Heart left ventricle (tissue), 16 donors: ENCODE data around the gene DCTN5. TPM values are rescaled to one million over a fixed set of nuclear protein-coding genes. Genes with fewer than 3 reads are reported as not detected.

Experiments used
- ATAC-seq, 4 donors: fragments of 200-7000 bp; cut with Tn5 transposase; one replicate each; pipeline ENCODE4 v1.9.1; 2020 to 2022; ENCODE audit warnings: moderate library complexity in 4 of 4, mild to moderate bottlenecking in 3 of 4, moderate number of reproducible peaks in 1 of 4
- DNase-seq, 5 donors: peaks; one replicate each; pipeline ENCODE4 v3.0.0-alpha.2; 2020
- H3K27ac ChIP-seq, 12 donors: fragments of 200-600 bp; sonication (generic) in 4 of 12; one replicate each; pipeline versions ENCODE4 v1.5.0 to v1.8.0; 2016 to 2022; ENCODE audit warnings: mild to moderate bottlenecking in 2 of 12
- H3K27me3 ChIP-seq, 9 donors: fragments of 200-600 bp; sonication (generic) in 2 of 9; one replicate each; pipeline versions ENCODE4 v1.5.1 to v1.8.0; 2016 to 2022; ENCODE audit warnings: mild to moderate bottlenecking in 3 of 9
- H3K36me3 ChIP-seq, 9 donors: fragments of 200-600 bp; sonication (generic) in 2 of 9; one replicate each; pipeline versions ENCODE4 v1.5.0 to v1.8.0; 2018 to 2022; ENCODE audit warnings: mild to moderate bottlenecking in 2 of 9
- H3K4me1 ChIP-seq, 12 donors: fragments of 200-600 bp; sonication (generic) in 4 of 12; one replicate each; pipeline versions ENCODE4 v1.5.0 to v1.8.0; 2016 to 2022; ENCODE audit warnings: mild to moderate bottlenecking in 3 of 12
- H3K4me3 ChIP-seq, 12 donors: fragments of 200-600 bp; sonication (generic) in 4 of 12; one replicate each; pipeline versions ENCODE4 v1.5.0 to v1.8.0; 2017 to 2022; ENCODE audit warnings: mild to moderate bottlenecking in 9 of 12, moderate library complexity in 4 of 12
- H3K9me3 ChIP-seq, 12 donors: fragments of 200-600 bp; sonication (generic) in 4 of 12; one replicate each; pipeline versions ENCODE4 v1.5.0 to v1.8.0; 2016 to 2022; ENCODE audit warnings: mild to moderate bottlenecking in 1 of 12
- POLR2A ChIP-seq, 2 donors: fragments of 450-650 bp; IDR thresholded peaks; one replicate each; pipeline ENCODE4 v1.6.1; 2017; ENCODE audit warnings: antibody characterized with exemption in 2 of 2, mild to moderate bottlenecking in 2 of 2, moderate library complexity in 2 of 2
- WGBS, 4 donors: extraction: QIAGEN DNeasy Blood & Tissue Kit in 2 of 4; methylation state at CpG; one replicate each; pipeline versions ENCODE4 v1.1.5 to v1.1.7; 2013 to 2018; 5-methylcytosine and 5-hydroxymethylcytosine counted together
- intact Hi-C, 10 donors: fragments of 100-400 bp; cut with DNase I; formaldehyde crosslinking; loops; one replicate each; pipeline versions ENCODE4 v1.11.1 to v1.14.2; 2022
- polyA plus RNA-seq, 2 donors: library from polyadenylated mRNA; stranded (reverse); fragments of 200-250 nt; gene quantifications; one replicate each; pipeline ENCODE4 v1.2.3, GENCODE V29; 2013
- total RNA-seq, 9 donors: library from RNA; depleted of rRNA in 2 of 9; stranded (reverse); fragments of >200 nt in 2 of 9; fragmentation: NEBNext Ultra II Directional in 3 of 9; extraction: Animal tissue kit (Norgen Biotek cat#: 25700) in 3 of 9; gene quantifications; one replicate each; pipeline versions ENCODE4 v1.1.0 to v1.2.4, GENCODE V29; 2016 to 2023
- TF ChIP-seq, protein P1 (sequence below), 12 donors: fragments of 200-600 bp; sonication (generic) in 4 of 12; IDR thresholded peaks; one replicate each; pipeline versions ENCODE4 v1.5.0 to v1.8.0; 2018 to 2022; ENCODE audit warnings: antibody characterized with exemption in 12 of 12, mild to moderate bottlenecking in 5 of 12
- donor health status: ischemic (EF 13 %, LVEDD 7.1; RV severe dilation, severe dysfunction).
- donor health status: healthy with polysubstance abuse.
- donor health status: DM: no; HTN: yes; CAD: no.
- donor health status: DM: no; HTN: no; CAD: no.
- donor health status: ischemic (EF 25% LVEDD 6.9; RV normal size, moderate dysfunction).
- donor health status: ischemic (EF 25% LVEDD 5.7; RV mildly dilated, moderate dysfunction).
- donor health status: healthy.
- donor health status: DM: yes; HTN: yes; CAD: no.
- donor health status: ischemic (EF 35%, LVEDD 5.7; RV mildly dilated, moderate dysfunction).
- donor health status: nonischemic (EF 11% LVEDD 7.7; RV severe dilation, severe dysfunction).
- donor health status: DM: yes; HTN: yes; CAD: no.
- donor health status: PGD.
- donor health status: ischemic (EF 29% LVEDD 5.4; RV normal size, mild dysfunction).
- donor health status: nonischemic (EF 23%, LVEDD 6.1; RV moderate dilation, normal function).

The DCTN5 gene
- total and polyA plus RNA-seq, 11 donors = 7.4 to 56.0 (median 38.4) TPM

DNA sequence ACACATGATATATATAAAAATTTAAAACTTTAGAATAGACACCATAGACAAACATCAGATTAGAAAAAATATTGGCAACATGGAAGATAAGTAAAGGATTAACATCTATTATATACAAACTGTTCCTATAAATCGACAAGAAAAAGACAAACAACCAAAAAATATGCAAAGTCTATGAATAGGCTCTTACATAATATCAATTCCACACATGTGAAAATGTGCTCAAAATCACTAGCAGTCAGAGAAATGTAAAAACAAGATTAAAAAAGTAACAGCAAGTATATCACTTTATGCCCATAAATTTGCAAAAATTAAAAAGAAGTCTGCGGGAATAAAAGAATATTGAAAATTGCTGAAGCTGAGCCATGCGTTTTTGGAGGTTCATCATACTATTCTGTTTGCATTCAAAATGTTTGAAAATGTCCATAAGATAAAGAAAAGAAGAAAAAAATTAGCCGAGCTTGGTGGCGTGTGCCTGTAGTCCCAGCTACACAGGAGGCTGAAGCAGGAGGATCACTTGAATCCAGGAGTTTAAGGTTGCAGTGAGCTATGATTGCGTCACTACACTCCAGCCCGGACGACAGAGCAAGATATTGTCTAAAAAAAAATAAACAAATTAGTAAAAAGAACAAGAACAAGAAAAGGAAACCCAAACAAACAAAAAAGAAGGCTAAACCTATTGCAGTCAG lies 83.0 kb downstream of the DCTN5 start:
- no peak for DNase-seq
- H3K27me3 ChIP-seq = peaks cover 0 to 11% (median 2%) of the 10 kb centered on the region in 9 donors
- TF ChIP-seq, protein P1, sequence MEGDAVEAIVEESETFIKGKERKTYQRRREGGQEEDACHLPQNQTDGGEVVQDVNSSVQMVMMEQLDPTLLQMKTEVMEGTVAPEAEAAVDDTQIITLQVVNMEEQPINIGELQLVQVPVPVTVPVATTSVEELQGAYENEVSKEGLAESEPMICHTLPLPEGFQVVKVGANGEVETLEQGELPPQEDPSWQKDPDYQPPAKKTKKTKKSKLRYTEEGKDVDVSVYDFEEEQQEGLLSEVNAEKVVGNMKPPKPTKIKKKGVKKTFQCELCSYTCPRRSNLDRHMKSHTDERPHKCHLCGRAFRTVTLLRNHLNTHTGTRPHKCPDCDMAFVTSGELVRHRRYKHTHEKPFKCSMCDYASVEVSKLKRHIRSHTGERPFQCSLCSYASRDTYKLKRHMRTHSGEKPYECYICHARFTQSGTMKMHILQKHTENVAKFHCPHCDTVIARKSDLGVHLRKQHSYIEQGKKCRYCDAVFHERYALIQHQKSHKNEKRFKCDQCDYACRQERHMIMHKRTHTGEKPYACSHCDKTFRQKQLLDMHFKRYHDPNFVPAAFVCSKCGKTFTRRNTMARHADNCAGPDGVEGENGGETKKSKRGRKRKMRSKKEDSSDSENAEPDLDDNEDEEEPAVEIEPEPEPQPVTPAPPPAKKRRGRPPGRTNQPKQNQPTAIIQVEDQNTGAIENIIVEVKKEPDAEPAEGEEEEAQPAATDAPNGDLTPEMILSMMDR (IDR thresholded peaks at IDR 0.05) = no peak
- TF ChIP-seq POLR2A (IDR thresholded peaks at IDR 0.05) = no peak
- H3K4me3 ChIP-seq = no peak overlapping the region
- H3K27ac ChIP-seq = no peak overlapping the region
- ATAC-seq = no peak
- H3K9me3 ChIP-seq = peaks cover 0 to 17% (median 8%) of the 10 kb centered on the region in 12 donors
- intact Hi-C loops = no loop called here
- H3K4me1 ChIP-seq = peaks cover 0 to 4% (median 0%) of the 10 kb centered on the region in 12 donors
- no peaks in the 10 kb centered on the region for H3K36me3 ChIP-seq
- 77 to 80% (median 80%) methylated on average over 8 of the region's 8 CpGs for WGBS, 4 donors

DNA sequence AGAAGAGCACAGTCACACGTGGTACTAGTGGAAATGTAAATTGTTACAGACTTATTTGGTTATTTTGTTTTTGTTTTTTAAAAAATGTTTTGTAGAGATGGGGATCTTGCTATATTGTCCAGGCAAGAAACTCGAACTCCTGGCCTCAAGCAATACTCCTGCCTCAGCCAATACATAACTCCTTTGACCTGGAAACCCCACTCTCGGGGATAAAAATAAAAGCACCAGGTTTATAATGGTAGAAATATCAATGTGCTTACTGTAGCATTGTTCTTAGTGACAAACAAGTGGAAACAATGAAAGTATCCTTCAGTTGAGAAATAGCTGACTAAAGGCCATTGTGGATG lies 83.5 kb downstream of the DCTN5 start:
- H3K9me3 ChIP-seq = peaks cover 0 to 17% (median 8%) of the 10 kb centered on the region in 12 donors
- H3K27ac ChIP-seq = no peak overlapping the region
- intact Hi-C loops = no loop called here
- DNase-seq (no peak), ATAC-seq (no peak)
- H3K4me1 ChIP-seq = peaks cover 0 to 4% (median 0%) of the 10 kb centered on the region in 12 donors
- TF ChIP-seq, protein P1 (IDR thresholded peaks at IDR 0.05) = no peak
- no peaks in the 10 kb centered on the region for H3K36me3 ChIP-seq
- 60 to 68% (median 66%) methylated on average over 3 of the region's 3 CpGs for WGBS, 4 donors
- H3K4me3 ChIP-seq = no peak overlapping the region
- peaks cover 0 to 11% (median 0%) of the 10 kb centered on the region in 9 donors for H3K27me3 ChIP-seq

DNA sequence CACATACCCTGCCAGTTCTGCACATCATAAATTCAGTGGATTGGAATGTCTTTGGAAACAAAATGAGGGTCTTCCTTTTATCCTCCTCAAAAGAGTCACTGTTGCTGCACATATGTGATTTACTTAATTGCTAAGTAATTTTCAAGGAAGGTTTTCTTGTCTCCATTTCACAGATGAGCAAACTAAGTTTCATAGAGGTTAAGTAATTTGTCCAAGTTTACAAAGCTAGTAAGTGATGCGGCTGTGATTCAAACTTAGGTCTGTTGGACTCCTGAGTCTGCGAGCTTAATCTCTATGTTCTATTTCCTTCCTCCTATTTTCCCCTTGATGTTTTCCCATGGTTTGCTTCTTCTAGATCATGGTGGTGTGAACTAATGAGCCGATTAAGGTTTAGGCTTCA lies 85.4 kb downstream of the DCTN5 start:
- TF ChIP-seq, protein P1 (IDR thresholded peaks at IDR 0.05) = no peak
- peaks cover 0 to 4% (median 0%) of the 10 kb centered on the region in 12 donors for H3K4me1 ChIP-seq
- 74 to 81% (median 75%) methylated on average over 3 of the region's 3 CpGs for WGBS, 4 donors
- DNase-seq (no peak), ATAC-seq (no peak)
- intact Hi-C loops = no loop called here
- H3K9me3 ChIP-seq = peaks cover 0 to 17% (median 8%) of the 10 kb centered on the region in 12 donors
- no peaks in the 10 kb centered on the region for H3K36me3 ChIP-seq
- no peak overlapping the region for H3K27ac ChIP-seq
- H3K4me3 ChIP-seq = no peak overlapping the region
- peaks cover 0 to 7% (median 0%) of the 10 kb centered on the region in 9 donors for H3K27me3 ChIP-seq

Other genes starting within 250 kb of the DCTN5 start
- gene COG7, start 188.3 kb upstream of the DCTN5 start, total RNA-seq = 10 to 100 TPM in 7 of 9 donors, 1 to 10 TPM in 2; 7.8 to 16.8 (median 12.2) TPM
- 10 to 100 TPM; 11.1 to 12.4 TPM for gene COG7, start 188.3 kb upstream of the DCTN5 start, polyA plus RNA-seq
- 10 to 100 TPM; 30.8 to 73.8 (median 47.5) TPM for gene GGA2, start 131.0 kb upstream of the DCTN5 start, total RNA-seq
- 10 to 100 TPM; 17.9 to 20.0 TPM for gene GGA2, start 131.0 kb upstream of the DCTN5 start, polyA plus RNA-seq
- 10 to 100 TPM; 12.2 to 37.0 (median 21.5) TPM for gene EARS2, start 84.1 kb upstream of the DCTN5 start, total RNA-seq
- gene EARS2, start 84.1 kb upstream of the DCTN5 start, polyA plus RNA-seq = 10 to 100 TPM; 16.7 to 22.8 TPM
- gene UBFD1, start 83.7 kb upstream of the DCTN5 start, total RNA-seq = 100 to 1,000 TPM in 2 of 9 donors, 10 to 100 TPM in 7; 42.0 to 116 (median 57.7) TPM
- 10 to 100 TPM; 17.9 to 40.2 TPM for gene UBFD1, start 83.7 kb upstream of the DCTN5 start, polyA plus RNA-seq
- gene NDUFAB1, start 45.1 kb upstream of the DCTN5 start, total RNA-seq = 100 to 1,000 TPM; 298 to 896 (median 409) TPM
- 100 to 1,000 TPM; 582 to 605 TPM for gene NDUFAB1, start 45.1 kb upstream of the DCTN5 start, polyA plus RNA-seq
- 1 to 10 TPM; 3.8 to 7.4 (median 4.5) TPM for gene PALB2, start 156 bp upstream of the DCTN5 start, total RNA-seq
- 1 to 10 TPM; 3.4 to 5.7 TPM for gene PALB2, start 156 bp upstream of the DCTN5 start, polyA plus RNA-seq
- 1 to 10 TPM in 6 of 9 donors, under 1 TPM in 3; 0.19 to 9.2 (median 1.1) TPM for gene PLK1, start 37.4 kb downstream of the DCTN5 start, total RNA-seq
- gene PLK1, start 37.4 kb downstream of the DCTN5 start, polyA plus RNA-seq = under 1 TPM; 0.69 to 0.72 TPM
- gene ERN2, start 71.8 kb downstream of the DCTN5 start, total RNA-seq = not detected
- gene ERN2, start 71.8 kb downstream of the DCTN5 start, polyA plus RNA-seq = under 1 TPM in 1 of 2 donors, not detected in 1; 0.07 TPM
- not detected for gene CHP2, start 113.6 kb downstream of the DCTN5 start, total RNA-seq
- under 1 TPM in 1 of 2 donors, not detected in 1; 0.08 TPM for gene CHP2, start 113.6 kb downstream of the DCTN5 start, polyA plus RNA-seq
- gene PRKCB, start 194.5 kb downstream of the DCTN5 start, total RNA-seq = 10 to 100 TPM in 1 of 9 donors, 1 to 10 TPM in 6, under 1 TPM in 2; 0.75 to 18.4 (median 1.8) TPM
- under 1 TPM; 0.30 to 0.55 TPM for gene PRKCB, start 194.5 kb downstream of the DCTN5 start, polyA plus RNA-seq